Erythroblast (primary cell): ENCODE results near the gene INO80.
"Not testable (repeated sequence)": the region's sequence is repeated elsewhere in the genome, so short reads cannot be mapped to it uniquely, and the experiment has no call there.

Experiments
- DNase-seq, 2 experiments: peaks; one replicate each; lab custom pipeline; 2025; lab: John Stamatoyannopoulos, UW
- GATA1 ChIP-seq: IDR thresholded peaks from 2 replicates; pipeline ENCODE4 v1.6.1; 2011; ENCODE audit warnings: low read depth, mild to moderate bottlenecking, control low read depth, low read length, moderate library complexity
- POLR2A ChIP-seq: IDR thresholded peaks from 2 replicates; pipeline ENCODE4 v1.6.1; 2011; ENCODE audit warnings: mild to moderate bottlenecking, low read length

The INO80 gene

GRCh38 chr15:41116116-41116961 is at the start of gene INO80:
INO80 (minus strand) TSS chr15:41116280; CDS start chr15:41096310, 19,970 bp downstream.
- TF ChIP-seq POLR2A = peak; percentile 92
- TF ChIP-seq GATA1 = no peak
- peak; percentile 98 for DNase-seq

- DNase-seq = no peak
- TF ChIP-seq POLR2A = no peak
Measured at GRCh38 chr15:41161736-41162135, 45.7 kb upstream of the INO80 start.

GRCh38 chr15:41161336-41161735 is 45.3 kb upstream of the INO80 start:
- TF ChIP-seq GATA1 (no peak), POLR2A (no peak)

GRCh38 chr15:41160639-41161315 is 44.7 kb upstream of the INO80 start:
- DNase-seq = no peak
- no peak for TF ChIP-seq POLR2A
- TF ChIP-seq GATA1 = no peak

More at GRCh38 chr15:41161336-41161735, 45.3 kb upstream of the INO80 start:
- no peak for DNase-seq

- no peak for DNase-seq
- TF ChIP-seq POLR2A (no peak), GATA1 (no peak)
Measured at GRCh38 chr15:41154412-41154811, 38.3 kb upstream of the INO80 start.

- no peak for TF ChIP-seq GATA1
- TF ChIP-seq POLR2A = no peak
- DNase-seq = no peak
Measured at GRCh38 chr15:41153733-41154132, 37.7 kb upstream of the INO80 start.

- no peak for TF ChIP-seq GATA1
- no peak for TF ChIP-seq POLR2A
- DNase-seq = no peak
Measured at GRCh38 chr15:41151451-41152005, 35.4 kb upstream of the INO80 start.

GRCh38 chr15:41150279-41150678 is 34.2 kb upstream of the INO80 start:
- DNase-seq = no peak
- no peak for TF ChIP-seq POLR2A
- TF ChIP-seq GATA1 = no peak

GRCh38 chr15:41148065-41148464 is 32.0 kb upstream of the INO80 start:
- DNase-seq = no peak
- TF ChIP-seq POLR2A = no peak
- no peak for TF ChIP-seq GATA1

- no peak for DNase-seq
- no peak for TF ChIP-seq GATA1
- TF ChIP-seq POLR2A = no peak
Measured at GRCh38 chr15:41139619-41140018, 23.5 kb upstream of the INO80 start.

- not testable (repeated sequence) for DNase-seq
Measured at GRCh38 chr15:41139112-41139511, 23.0 kb upstream of the INO80 start.

GRCh38 chr15:41135580-41135979 is 19.5 kb upstream of the INO80 start:
- DNase-seq = not testable (repeated sequence)

GRCh38 chr15:41133454-41133853 is 17.4 kb upstream of the INO80 start:
- TF ChIP-seq GATA1 (no peak), POLR2A (no peak)
- no peak for DNase-seq

GRCh38 chr15:41132094-41132493 is 16.0 kb upstream of the INO80 start:
- DNase-seq = not testable (repeated sequence)
